ENCODE data around the gene JPT1.
A peak's percentile ranks its signal among the peaks of the same experiment; 100 is the strongest.

Gene JPT1

GRCh38 chr17:75102385-75102821, 51.9 kb downstream of the JPT1 start:
- DNase-seq = peak; percentile 50 to 81

- DNase-seq = no peak
Measured at GRCh38 chr17:75099881-75100595, 54.3 kb downstream of the JPT1 start.

GRCh38 chr17:75098861-75099260, 55.5 kb downstream of the JPT1 start:
- DNase-seq = no peak

GRCh38 chr17:75097865-75098264, 56.4 kb downstream of the JPT1 start:
- no peak for DNase-seq

DNA sequence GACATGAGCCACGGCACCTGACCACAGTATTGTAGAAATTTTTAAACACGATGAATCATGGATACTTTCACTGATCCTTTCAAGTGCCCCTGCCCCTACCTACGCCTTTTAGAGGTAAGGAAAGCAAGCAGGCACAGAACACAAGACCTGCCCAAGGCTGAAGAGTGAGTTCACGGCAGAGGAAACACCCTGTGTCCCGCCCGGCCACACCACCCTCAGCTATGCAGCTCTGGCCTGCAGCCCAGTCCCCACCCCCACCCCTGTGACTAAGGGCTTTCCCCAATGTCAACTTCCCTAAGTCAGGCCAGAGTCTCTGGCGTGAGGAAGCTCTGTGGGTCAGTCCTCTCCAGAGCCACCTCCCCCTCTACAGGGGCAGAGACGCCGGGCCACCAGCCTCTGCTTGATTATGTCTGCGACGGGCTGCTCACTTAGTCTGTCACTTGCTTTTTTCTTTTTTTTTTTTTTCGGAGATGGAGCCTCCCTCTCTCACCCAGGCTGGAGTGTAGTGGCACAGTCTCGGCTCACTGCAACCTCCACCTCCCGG, 58.2 kb downstream of the JPT1 start:
- DNase-seq = peak; percentile 75 to 77

GRCh38 chr17:75094871-75095399, 59.4 kb downstream of the JPT1 start:
- DNase-seq = no peak

- DNase-seq = no peak
Measured at GRCh38 chr17:75093548-75094158, 60.7 kb downstream of the JPT1 start.

GRCh38 chr17:75091855-75092327, 62.4 kb downstream of the JPT1 start:
- no peak for DNase-seq

DNA sequence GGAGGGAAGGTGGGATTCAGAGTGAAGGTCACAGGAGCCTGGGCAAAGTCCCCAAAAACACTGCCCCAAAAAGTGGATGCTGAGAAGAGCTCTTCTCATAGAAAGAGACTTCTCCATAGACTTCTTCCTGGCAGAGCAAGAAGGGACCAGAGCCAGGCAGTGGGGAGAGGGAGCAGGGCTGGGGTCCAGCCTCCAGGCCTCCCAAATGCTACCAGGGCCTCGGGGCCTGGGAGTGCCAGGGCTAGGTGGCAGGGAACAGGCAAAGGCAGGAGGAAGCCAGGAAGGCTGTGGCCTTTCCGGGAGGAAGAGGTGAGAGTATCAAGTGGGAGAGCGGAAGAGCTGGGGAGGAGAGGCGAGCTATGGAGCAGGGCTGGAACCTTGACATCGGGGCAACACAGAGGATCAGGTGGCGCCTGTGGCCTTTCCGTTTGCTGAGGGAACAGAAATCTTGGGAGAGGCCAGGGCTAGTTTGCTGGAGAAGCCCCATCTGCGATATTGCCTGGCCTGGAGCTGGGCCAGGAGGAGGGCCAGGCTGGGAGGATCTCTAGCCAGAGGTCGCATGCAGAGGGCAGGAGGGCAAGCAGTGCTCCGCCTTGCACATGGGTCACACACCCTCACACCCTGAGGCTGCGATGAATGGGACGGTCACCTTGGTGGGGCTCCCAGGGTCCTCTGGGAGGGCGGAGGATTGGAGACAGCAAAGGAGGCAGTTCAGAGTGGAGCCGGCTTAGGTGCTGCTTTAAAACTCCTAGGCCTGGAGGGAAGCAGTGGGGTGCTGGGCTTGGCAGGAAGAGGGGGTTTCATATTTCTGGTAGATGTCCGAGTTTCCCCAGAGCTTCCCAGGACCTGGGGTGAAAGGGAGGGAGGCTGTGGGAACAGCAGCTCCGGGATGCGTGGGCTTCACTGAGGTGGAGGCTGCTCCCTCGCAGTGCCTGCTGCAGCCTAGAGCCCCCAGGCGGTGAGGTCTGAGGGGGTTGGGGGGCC, 63.1 kb downstream of the JPT1 start:
- DNase-seq = no peak

- no peak for DNase-seq
Measured at GRCh38 chr17:75088465-75089417, 65.6 kb downstream of the JPT1 start.

- DNase-seq = peak; percentile 91 to 93
Measured at GRCh38 chr17:75087558-75088453, 66.5 kb downstream of the JPT1 start, which contains the start of gene SLC16A5. TSS of gene SLC16A5 (plus strand) at chr17:75087954. CDS start at chr17:75093637, 5,683 bp downstream.

DNA sequence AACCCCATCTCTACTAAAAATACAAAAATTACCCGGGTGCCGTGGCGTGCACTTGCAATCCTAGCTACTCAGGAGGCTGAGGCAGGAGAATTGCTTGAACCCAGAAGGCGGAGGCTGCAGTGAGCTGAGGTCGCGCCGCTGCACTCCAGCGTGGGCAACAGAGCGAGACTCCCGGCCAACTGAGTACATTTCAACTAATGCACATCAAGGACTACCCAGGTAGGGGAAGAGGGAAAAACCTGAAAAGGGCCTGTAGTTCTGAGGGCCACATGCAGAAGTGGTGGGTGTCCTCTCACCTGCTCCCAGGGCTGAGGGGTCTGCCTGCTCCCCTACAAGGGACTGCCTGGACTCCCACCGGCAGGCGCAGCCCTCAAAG, 67.1 kb downstream of the JPT1 start:
- DNase-seq = no peak

DNA sequence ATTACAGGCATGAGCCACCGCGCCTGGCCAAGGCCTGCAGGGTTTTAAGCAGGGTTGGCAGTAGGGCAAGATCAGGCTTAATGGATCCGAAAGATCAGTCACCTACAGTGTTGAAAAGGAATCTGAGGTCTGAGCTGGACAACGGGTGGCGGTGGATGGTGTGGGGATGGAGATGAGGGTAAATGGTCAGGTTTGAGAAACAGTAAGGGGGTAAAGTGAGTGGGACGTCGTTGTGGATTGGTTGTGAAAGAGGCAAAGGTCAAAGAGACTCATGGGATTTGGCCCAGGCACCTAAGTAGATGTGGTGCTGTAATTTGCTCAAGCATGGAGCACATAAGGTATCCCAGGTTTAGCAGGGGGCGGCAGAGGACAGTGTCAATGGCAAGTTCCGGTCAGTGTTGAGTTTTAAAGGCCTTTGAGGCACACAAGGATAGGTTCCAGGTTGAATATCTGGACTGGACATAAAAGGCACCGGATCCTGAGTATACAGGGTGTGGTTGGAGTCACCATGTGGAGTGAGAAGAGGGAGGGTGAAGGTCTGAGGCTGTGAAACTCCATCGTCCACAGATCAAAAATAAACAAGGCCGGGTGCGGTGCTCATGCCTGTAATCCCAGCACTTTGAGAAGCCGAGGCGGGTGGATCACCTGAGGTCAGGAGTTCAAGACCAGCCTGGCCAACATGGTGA, 67.7 kb downstream of the JPT1 start:
- no peak for DNase-seq

Measured in Kasumi-1 (cell line).